ENCODE data around the gene SRGAP1.

SRGAP1 gene

GRCh38 chr12:64203036-64203435, 358.5 kb downstream of the SRGAP1 start:
- ChIA-PET POLR2A (interaction anchor here (0.6 kb wide), 1 partner anchor 17 kb away, joined by 3 read pairs; no protein-coding TSS in a partner anchor), CTCF (no interaction called here)
- no peak for TF ChIP-seq CTCF (IDR thresholded peaks at IDR 0.05; ENCODE audit: control extremely low read depth, extremely low read depth, low read depth, missing control alignments)
- no peak for DNase-seq (ENCODE audit: extremely low spot score)

GRCh38 chr12:64203775-64204174, 359.3 kb downstream of the SRGAP1 start:
- ChIA-PET CTCF (interaction anchor here (2.0 kb wide), 1 partner anchor 359 kb away, joined by 5 read pairs; the partner anchor contains the start of gene SRGAP1), POLR2A (no interaction called here)

GRCh38 chr12:64205542-64205941, 361.0 kb downstream of the SRGAP1 start:
- ChIA-PET CTCF (interaction anchor here (0.7 to 2.0 kb wide), 5 partner anchors 11 to 366 kb away, joined by 3 to 5 read pairs (median 3); partner anchors contain the start of gene SRGAP1), POLR2A (no interaction called here)
- DNase-seq (ENCODE audit: extremely low spot score) = no peak
- no peak for TF ChIP-seq CTCF (IDR thresholded peaks at IDR 0.05; ENCODE audit: control extremely low read depth, extremely low read depth, low read depth, missing control alignments)

More at GRCh38 chr12:64203775-64204174, 359.3 kb downstream of the SRGAP1 start:
- DNase-seq (ENCODE audit: extremely low spot score) = no peak
- TF ChIP-seq CTCF (IDR thresholded peaks at IDR 0.05; ENCODE audit: control extremely low read depth, extremely low read depth, low read depth, missing control alignments) = no peak

- no peak for TF ChIP-seq CTCF (IDR thresholded peaks at IDR 0.05; ENCODE audit: control extremely low read depth, extremely low read depth, low read depth, missing control alignments)
- ChIA-PET POLR2A (no interaction called here), CTCF (no interaction called here)
- no peak for DNase-seq (ENCODE audit: extremely low spot score)
Measured at GRCh38 chr12:64207453-64207852, 363.0 kb downstream of the SRGAP1 start.

All from GM10248 (cell line).